Duodenal mucosa (tissue), 2 donors: ENCODE results near the gene EFNA2.

Source experiments
- H3K27ac ChIP-seq: one replicate; pipeline ENCODE4 v1.7.0; 2013; ENCODE audit warnings: low read depth, low read length
- H3K27me3 ChIP-seq, 2 donors: one replicate each; pipeline ENCODE4 v1.7.0; 2013; ENCODE audit warnings: low read length in 2 of 2, control low read depth in 1 of 2; ENCODE audit not compliant: insufficient read depth in 2 of 2, control insufficient read depth in 1 of 2
- H3K36me3 ChIP-seq, 2 donors: one replicate each; pipeline ENCODE4 v1.7.0; 2013; ENCODE audit warnings: low read length in 2 of 2, control low read depth in 1 of 2; ENCODE audit not compliant: insufficient read depth in 2 of 2, control insufficient read depth in 1 of 2
- H3K4me1 ChIP-seq, 2 donors: one replicate each; pipeline ENCODE4 v1.7.0; 2013; ENCODE audit warnings: low read length in 2 of 2, control low read depth in 1 of 2; ENCODE audit not compliant: insufficient read depth in 2 of 2, control insufficient read depth in 1 of 2
- H3K4me3 ChIP-seq, 2 donors: one replicate each; pipeline ENCODE4 v1.7.0; 2013; ENCODE audit warnings: low read length in 2 of 2, low read depth in 1 of 2
- H3K9ac ChIP-seq, 2 donors: one replicate each; pipeline ENCODE4 v1.7.0; 2013; ENCODE audit warnings: low read length in 2 of 2, low read depth in 1 of 2
- H3K9me3 ChIP-seq, 2 donors: one replicate each; pipeline ENCODE4 v1.7.0; 2013; ENCODE audit warnings: low read length in 2 of 2, control low read depth in 1 of 2; ENCODE audit not compliant: control insufficient read depth in 1 of 2

EFNA2 gene

DNA sequence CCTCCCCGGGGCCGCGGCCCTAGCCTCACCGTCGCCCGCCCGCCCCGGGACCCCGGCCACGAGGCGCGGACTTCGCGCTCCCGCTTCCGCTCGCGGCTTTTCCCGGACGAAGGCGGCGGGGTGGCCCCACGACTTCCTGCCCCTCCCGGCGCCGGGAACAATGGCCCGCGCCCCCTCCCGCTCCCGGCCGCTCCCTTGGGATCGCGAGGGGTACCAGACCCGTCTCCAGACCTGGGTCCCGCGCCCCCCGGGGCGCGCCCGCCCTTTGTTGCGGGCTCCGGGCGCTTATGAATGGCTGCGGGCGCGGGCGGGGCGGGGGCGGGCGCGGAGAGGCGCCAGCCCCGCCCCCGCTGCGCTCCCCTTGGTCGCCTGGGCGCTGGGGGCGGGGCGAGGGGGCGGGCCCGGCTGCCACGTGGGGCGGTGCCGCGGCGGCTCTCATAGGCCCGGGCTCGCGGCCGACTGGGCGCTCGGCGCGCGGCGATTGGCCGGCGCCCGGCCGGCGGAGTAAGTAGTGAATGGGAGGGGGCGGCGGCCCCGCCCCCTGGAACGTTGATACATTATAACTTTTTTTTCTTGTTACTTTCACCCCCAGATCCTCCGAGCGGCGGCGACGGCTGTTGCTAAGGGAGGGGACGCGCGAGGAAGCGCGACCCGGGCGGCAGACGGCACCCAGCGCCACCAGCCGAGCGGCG, 36.2 kb upstream of the EFNA2 start:
- H3K27me3 ChIP-seq: no peaks in the 10 kb centered on the region
- peak overlapping the region; percentile 70 to 78 for H3K9ac ChIP-seq
- peak overlapping the region; percentile 100 for H3K27ac ChIP-seq
- H3K4me3 ChIP-seq: peak overlapping the region; percentile 62 to 82
- peaks cover 38 to 43% of the 10 kb centered on the region in 2 donors for H3K4me1 ChIP-seq
- peaks cover 5 to 6% of the 10 kb centered on the region in 2 donors for H3K36me3 ChIP-seq
- no peaks in the 10 kb centered on the region for H3K9me3 ChIP-seq

DNA sequence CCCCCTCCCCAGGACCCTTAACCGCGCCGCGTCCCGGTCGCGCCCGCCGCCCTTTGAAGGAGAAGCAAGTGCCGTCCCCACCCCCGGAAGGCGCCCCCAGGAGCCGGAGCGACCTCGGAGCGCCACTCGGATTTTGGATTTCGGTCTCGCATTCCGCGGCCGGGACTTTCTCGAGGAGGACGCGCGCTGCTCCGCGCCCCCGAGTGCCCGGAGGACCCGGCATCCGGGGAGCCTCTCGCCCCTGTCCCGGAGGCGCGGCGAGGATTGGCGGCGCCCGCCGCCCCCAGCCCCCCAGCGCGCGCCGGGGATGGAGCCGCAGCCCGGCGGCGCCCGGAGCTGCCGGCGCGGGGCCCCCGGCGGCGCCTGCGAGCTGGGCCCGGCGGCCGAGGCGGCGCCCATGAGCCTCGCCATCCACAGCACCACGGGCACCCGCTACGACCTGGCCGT, 35.7 kb upstream of the EFNA2 start:
- H3K27me3 ChIP-seq: no peaks in the 10 kb centered on the region
- peak overlapping the region; percentile 62 to 82 for H3K4me3 ChIP-seq
- peaks cover 37 to 42% of the 10 kb centered on the region in 2 donors for H3K4me1 ChIP-seq
- peak overlapping the region; percentile 61 to 70 for H3K9ac ChIP-seq
- peak overlapping the region; percentile 98 for H3K27ac ChIP-seq
- no peaks in the 10 kb centered on the region for H3K9me3 ChIP-seq
- peaks cover 11% of the 10 kb centered on the region in 2 donors for H3K36me3 ChIP-seq

DNA sequence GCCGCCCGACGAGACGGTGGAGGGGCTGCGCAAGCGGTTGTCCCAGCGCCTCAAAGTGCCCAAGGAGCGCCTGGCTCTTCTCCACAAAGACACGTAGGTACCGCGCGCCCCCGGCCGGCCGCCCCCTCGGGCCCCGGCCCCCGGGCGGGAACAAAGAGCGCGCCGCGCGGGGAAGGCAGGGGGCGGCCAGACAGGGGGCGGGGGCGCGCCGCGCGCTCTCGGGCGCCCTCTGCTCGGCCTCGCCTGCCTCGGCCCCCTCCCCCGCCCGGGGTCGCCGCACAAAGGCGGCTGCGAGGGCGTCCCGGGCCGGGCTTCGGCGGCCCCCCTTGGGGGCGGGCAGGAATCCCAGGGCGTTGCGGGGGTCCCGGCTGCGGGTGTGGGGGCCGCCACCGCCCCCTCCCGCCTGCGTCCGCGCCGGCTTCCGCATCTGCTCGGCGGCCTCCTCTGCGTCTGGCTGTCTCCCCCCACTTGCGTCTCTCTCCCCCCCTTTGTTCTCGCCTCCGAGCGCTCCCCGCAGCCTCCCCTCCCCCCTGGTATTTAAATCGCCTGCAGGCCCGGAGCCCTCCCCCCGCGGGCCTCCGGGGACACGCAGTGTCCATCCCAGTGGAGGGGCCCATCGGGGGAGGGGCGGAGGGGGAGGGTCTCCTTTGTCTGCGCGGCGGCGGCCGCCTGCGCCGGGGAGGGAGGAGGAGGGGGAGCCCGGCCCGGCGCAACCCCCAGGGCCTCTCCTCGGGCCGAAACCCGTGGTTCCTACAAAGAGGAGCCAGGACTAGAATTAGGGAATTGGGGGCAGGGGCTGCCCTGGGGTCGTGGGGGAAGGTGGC, 35.0 kb upstream of the EFNA2 start:
- Histone ChIP-seq H3K9ac (peak overlapping the region; percentile 85), H3K36me3 (peaks cover 17 to 18% of the 10 kb centered on the region in 2 donors), H3K4me3 (peak overlapping the region; percentile 80 to 82), H3K27ac (peak overlapping the region; percentile 98), H3K4me1 (peaks cover 32 to 38% of the 10 kb centered on the region in 2 donors), H3K9me3 (no peaks in the 10 kb centered on the region), H3K27me3 (no peaks in the 10 kb centered on the region)

DNA sequence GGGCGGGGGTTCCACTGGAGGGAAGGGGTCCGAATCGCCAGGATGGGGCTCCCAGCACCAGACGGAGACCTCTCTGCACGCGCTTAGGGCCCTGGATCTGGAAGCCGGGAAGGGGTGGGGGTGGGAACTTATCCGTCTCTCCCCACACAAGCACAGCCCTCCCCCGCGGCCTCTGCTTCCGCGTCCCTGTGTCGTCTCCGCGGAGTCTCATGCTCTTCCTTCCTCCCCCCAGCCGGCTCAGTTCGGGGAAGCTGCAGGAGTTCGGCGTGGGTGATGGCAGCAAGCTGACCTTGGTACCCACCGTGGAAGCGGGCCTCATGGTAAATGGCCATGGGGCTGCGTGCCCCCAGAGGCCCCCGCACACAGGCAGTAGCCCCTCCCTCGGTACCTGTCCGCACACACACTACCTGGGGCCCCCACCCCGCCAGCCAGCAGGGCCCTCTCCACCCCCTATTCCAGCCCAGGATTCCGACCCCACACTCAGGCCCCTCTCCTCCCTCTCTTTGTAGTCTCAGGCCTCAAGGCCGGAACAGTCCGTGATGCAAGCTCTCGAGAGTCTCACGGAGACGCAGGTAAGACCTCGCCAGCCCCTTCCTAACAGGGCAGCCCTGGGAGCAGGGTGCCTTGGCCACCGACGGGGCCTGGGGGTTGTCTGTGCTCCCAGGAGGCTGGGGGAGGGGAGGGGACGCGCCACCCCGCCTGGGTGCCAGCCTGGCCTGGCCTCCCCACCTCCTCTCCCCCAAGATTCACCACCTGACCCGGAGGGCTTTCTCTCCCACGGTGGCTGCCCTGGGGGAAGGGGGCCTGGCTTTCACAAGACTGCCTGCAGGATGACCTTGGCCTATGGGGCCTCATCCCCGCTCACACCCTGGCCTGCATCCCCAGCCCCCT, 34.1 kb upstream of the EFNA2 start:
- Histone ChIP-seq H3K36me3 (peaks cover 21 to 23% of the 10 kb centered on the region in 2 donors), H3K27ac (peak overlapping the region; percentile 98), H3K4me1 (peaks cover 26 to 33% of the 10 kb centered on the region in 2 donors), H3K27me3 (no peaks in the 10 kb centered on the region), H3K9me3 (no peaks in the 10 kb centered on the region), H3K4me3 (peak overlapping the region; percentile 80 to 82), H3K9ac (peak overlapping the region; percentile 85)

GRCh38 chr19:1252221-1252820, 33.4 kb upstream of the EFNA2 start:
- Histone ChIP-seq H3K4me3 (peak overlapping the region; percentile 80 to 82), H3K9ac (peak overlapping the region; percentile 32 to 85), H3K36me3 (peaks cover 21 to 29% of the 10 kb centered on the region in 2 donors), H3K27me3 (no peaks in the 10 kb centered on the region), H3K4me1 (peaks cover 26 to 34% of the 10 kb centered on the region in 2 donors), H3K9me3 (no peaks in the 10 kb centered on the region), H3K27ac (peak overlapping the region; percentile 98)

GRCh38 chr19:1252821-1253513, 32.7 kb upstream of the EFNA2 start:
- no peaks in the 10 kb centered on the region for H3K27me3 ChIP-seq
- peak overlapping the region; percentile 69 to 85 for H3K9ac ChIP-seq
- peaks cover 22 to 34% of the 10 kb centered on the region in 2 donors for H3K4me1 ChIP-seq
- H3K36me3 ChIP-seq: peaks cover 24 to 29% of the 10 kb centered on the region in 2 donors
- H3K27ac ChIP-seq: peak overlapping the region; percentile 98
- no peaks in the 10 kb centered on the region for H3K9me3 ChIP-seq
- H3K4me3 ChIP-seq: peak overlapping the region; percentile 80 to 82

- H3K27me3 ChIP-seq: no peaks in the 10 kb centered on the region
- H3K27ac ChIP-seq: peak overlapping the region; percentile 98
- no peaks in the 10 kb centered on the region for H3K9me3 ChIP-seq
- H3K4me1 ChIP-seq: peaks cover 25 to 36% of the 10 kb centered on the region in 2 donors
- peak overlapping the region; percentile 80 to 82 for H3K4me3 ChIP-seq
- H3K9ac ChIP-seq: peak overlapping the region; percentile 69 to 85
- H3K36me3 ChIP-seq: peaks cover 24 to 29% of the 10 kb centered on the region in 2 donors
Measured at GRCh38 chr19:1253514-1254080, 32.1 kb upstream of the EFNA2 start.

DNA sequence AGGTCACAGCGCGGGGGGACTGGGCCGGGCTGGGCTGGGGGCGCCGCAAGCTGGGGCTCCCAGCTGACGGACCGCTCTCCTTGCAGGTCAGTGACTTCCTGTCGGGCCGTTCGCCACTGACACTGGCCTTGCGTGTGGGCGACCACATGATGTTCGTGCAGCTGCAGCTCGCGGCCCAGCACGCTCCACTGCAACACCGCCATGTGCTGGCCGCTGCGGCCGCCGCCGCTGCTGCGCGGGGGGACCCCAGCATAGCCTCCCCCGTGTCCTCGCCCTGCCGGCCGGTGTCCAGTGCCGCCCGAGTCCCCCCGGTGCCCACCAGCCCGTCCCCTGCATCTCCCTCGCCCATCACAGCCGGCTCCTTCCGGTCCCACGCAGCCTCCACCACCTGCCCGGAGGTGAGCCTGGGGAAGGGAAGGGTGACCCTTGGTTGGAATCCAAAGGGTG, 31.6 kb upstream of the EFNA2 start:
- Histone ChIP-seq H3K9me3 (no peaks in the 10 kb centered on the region), H3K4me1 (peaks cover 30 to 36% of the 10 kb centered on the region in 2 donors), H3K4me3 (peak overlapping the region; percentile 80 to 82), H3K27ac (peak overlapping the region; percentile 98), H3K9ac (peak overlapping the region in 1 of 2 donors; percentile 3), H3K27me3 (no peaks in the 10 kb centered on the region), H3K36me3 (peaks cover 24 to 29% of the 10 kb centered on the region in 2 donors)
